ENCODE results near the gene SPATA21. TPM values are rescaled to one million over a fixed set of nuclear protein-coding genes. Genes with fewer than 3 reads are reported as not detected.

The SPATA21 gene
- total and polyA plus RNA-seq, 2 experiments from 2014 or later, result not detected

- H4K20me1 ChIP-seq (ENCODE audit: insufficient read depth), result peaks cover 24% of the 10 kb centered on the region
- H3K36me3 ChIP-seq (ENCODE audit: low read depth), result no peaks in the 10 kb centered on the region
- no peak overlapping the region for H2AFZ ChIP-seq
- H3K4me2 ChIP-seq (ENCODE audit: unreplicated experiment), result peak overlapping the region; percentile 90
- no peaks in the 10 kb centered on the region for H3K9me2 ChIP-seq (ENCODE audit: insufficient read depth)
- peak overlapping the region; percentile 84 for H3K27ac ChIP-seq
- peak overlapping the region; percentile 67 for H3K4me3 ChIP-seq
- peak overlapping the region; percentile 50 for H3K9ac ChIP-seq
- H3K4me1 ChIP-seq (ENCODE audit: insufficient read depth), result peaks cover 47% of the 10 kb centered on the region
- WGBS, 2 experiments (ENCODE audit: low coverage in 1 of 2, low lambda C conversion rate in 2 of 2, missing lambda C conversion rate in 2 of 2), result 47 to 50% methylated on average over 14 of the region's 14 CpGs
- H3K79me2 ChIP-seq (ENCODE audit: insufficient read depth), result peaks cover 99% of the 10 kb centered on the region
- no peak for TF ChIP-seq EZH2 (IDR thresholded peaks at IDR 0.05; ENCODE audit: insufficient read depth, poor library complexity, severe bottlenecking)
- TF ChIP-seq EZH2phosphoT487 (IDR thresholded peaks at IDR 0.05; ENCODE audit: insufficient read depth, low read depth), result no peak
- peaks cover 44% of the 10 kb centered on the region for H3F3A ChIP-seq (ENCODE audit: insufficient read depth)
- peak; percentile 61 for DNase-seq
- H3K27me3 ChIP-seq (replicated peaks; ENCODE audit: insufficient read depth), result no peaks in the 10 kb centered on the region
- H3K9me3 ChIP-seq (ENCODE audit: low read depth), result no peaks in the 10 kb centered on the region
- in situ Hi-C loops (cut with MboI), result no loop called here
Observed at GRCh38 chr1:16387201-16388188, 49.7 kb downstream of the SPATA21 start.

DNA sequence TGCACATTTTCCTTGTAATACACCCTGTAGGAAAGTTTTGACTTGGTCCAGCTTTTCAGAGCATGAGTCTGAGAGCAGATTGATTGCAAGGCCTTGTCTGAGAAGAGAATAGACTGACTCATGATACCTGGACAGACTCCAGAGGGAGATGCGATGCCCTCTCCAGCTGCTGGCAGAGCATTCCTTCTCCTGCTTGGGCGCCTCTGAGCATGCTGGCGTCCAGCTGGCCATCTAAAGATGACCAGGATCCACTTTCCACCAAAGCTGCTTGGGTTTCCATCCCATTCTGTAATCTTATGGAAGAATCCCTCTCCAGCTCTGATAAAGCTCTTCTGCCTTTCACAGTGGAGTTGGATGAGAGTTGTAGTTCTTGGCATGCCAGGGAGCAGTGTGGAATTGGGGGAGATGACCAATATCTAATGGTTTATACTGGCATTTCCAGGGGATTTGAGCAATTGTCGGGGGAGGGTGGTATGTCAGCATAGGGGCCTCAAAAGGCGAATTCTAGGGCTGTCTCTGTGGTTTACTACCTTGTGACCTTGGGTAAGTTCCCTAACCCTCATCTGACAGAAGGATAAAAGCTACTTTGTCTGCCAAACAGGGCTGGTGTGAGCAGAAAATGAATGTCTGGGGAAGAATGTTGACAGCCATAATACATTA, 50.6 kb downstream of the SPATA21 start:
- Histone ChIP-seq H3K4me2 (ENCODE audit: unreplicated experiment) (peak overlapping the region; percentile 90), H3K79me2 (ENCODE audit: insufficient read depth) (peaks cover 99% of the 10 kb centered on the region), H3K9me3 (ENCODE audit: low read depth) (no peaks in the 10 kb centered on the region), H3K27ac (peak overlapping the region; percentile 84), H3K4me1 (ENCODE audit: insufficient read depth) (peaks cover 44% of the 10 kb centered on the region), H3K9me2 (ENCODE audit: insufficient read depth) (no peaks in the 10 kb centered on the region), H3K9ac (peak overlapping the region; percentile 50), H3K36me3 (ENCODE audit: low read depth) (no peaks in the 10 kb centered on the region), H3F3A (ENCODE audit: insufficient read depth) (peaks cover 44% of the 10 kb centered on the region), H3K27me3 (replicated peaks; ENCODE audit: insufficient read depth) (no peaks in the 10 kb centered on the region), H4K20me1 (ENCODE audit: insufficient read depth) (peaks cover 24% of the 10 kb centered on the region), H3K4me3 (peak overlapping the region; percentile 67), H2AFZ (no peak overlapping the region)
- TF ChIP-seq EZH2phosphoT487 (IDR thresholded peaks at IDR 0.05; ENCODE audit: insufficient read depth, low read depth), result no peak
- TF ChIP-seq EZH2 (IDR thresholded peaks at IDR 0.05; ENCODE audit: insufficient read depth, poor library complexity, severe bottlenecking), result no peak
- 19 to 24% methylated on average over 5 of the region's 5 CpGs for WGBS, 2 experiments (ENCODE audit: low coverage in 1 of 2, low lambda C conversion rate in 2 of 2, missing lambda C conversion rate in 2 of 2)
- DNase-seq, result peak; percentile 94
- in situ Hi-C loops (cut with MboI), result no loop called here

DNA sequence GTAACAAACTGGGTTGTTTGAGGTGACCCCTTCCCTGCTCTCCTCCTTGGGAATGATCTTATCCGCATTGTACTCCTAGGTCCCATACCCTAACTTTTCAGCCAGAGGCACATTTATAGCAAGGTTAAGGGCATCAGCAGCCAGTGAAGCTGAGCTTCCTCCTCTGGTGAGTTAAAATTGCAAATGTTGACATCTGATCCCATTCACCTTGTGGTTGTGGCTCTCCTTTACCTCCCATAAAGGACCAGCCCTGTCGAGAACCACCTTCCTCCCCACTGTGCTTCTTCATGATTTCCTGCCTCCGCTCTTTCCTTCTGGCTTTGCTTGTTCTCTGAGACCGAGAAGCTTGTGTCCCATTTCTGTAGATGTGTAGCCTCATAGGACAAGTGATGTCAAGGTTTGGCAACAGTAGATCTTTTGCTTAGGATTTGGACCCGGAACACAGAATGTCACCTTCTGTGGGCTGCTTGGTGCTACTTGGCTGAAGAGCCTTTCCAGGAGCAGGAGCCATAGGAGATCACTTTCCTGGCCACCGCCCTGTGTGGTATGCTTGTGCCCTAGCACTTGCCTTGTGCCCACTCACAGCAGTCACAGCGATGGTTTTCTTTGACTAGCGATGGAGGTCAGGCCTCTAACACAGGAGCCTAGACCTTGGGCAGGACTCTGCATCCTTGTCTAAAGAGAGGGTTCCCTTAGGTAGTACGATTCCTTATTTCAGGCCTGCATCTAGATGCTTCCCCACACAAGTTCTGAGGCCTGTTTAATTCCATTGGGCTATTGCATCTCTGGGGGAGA, 51.4 kb downstream of the SPATA21 start:
- Histone ChIP-seq H3K36me3 (ENCODE audit: low read depth) (no peaks in the 10 kb centered on the region), H3K27ac (peak overlapping the region; percentile 84), H3K79me2 (ENCODE audit: insufficient read depth) (peaks cover 99% of the 10 kb centered on the region), H3K9ac (peak overlapping the region; percentile 47), H3K4me2 (ENCODE audit: unreplicated experiment) (peak overlapping the region; percentile 90), H3F3A (ENCODE audit: insufficient read depth) (peaks cover 44% of the 10 kb centered on the region), H3K9me3 (ENCODE audit: low read depth) (no peaks in the 10 kb centered on the region), H3K4me1 (ENCODE audit: insufficient read depth) (peaks cover 40% of the 10 kb centered on the region), H3K4me3 (no peak overlapping the region), H3K27me3 (replicated peaks; ENCODE audit: insufficient read depth) (no peaks in the 10 kb centered on the region), H2AFZ (no peak overlapping the region), H3K9me2 (ENCODE audit: insufficient read depth) (no peaks in the 10 kb centered on the region), H4K20me1 (ENCODE audit: insufficient read depth) (peaks cover 24% of the 10 kb centered on the region)
- no peak for DNase-seq
- in situ Hi-C loops (cut with MboI), result no loop called here
- TF ChIP-seq EZH2 (IDR thresholded peaks at IDR 0.05; ENCODE audit: insufficient read depth, poor library complexity, severe bottlenecking), result no peak
- no peak for TF ChIP-seq EZH2phosphoT487 (IDR thresholded peaks at IDR 0.05; ENCODE audit: insufficient read depth, low read depth)
- WGBS, 2 experiments (ENCODE audit: low coverage in 1 of 2, low lambda C conversion rate in 2 of 2, missing lambda C conversion rate in 2 of 2), result 71 to 74% methylated on average over 9 of the region's 9 CpGs

GRCh38 chr1:16383888-16384287, 53.3 kb downstream of the SPATA21 start:
- H3K27me3 ChIP-seq (replicated peaks; ENCODE audit: insufficient read depth), result no peaks in the 10 kb centered on the region
- H3K9me2 ChIP-seq (ENCODE audit: insufficient read depth), result no peaks in the 10 kb centered on the region
- H3K9ac ChIP-seq, result no peak overlapping the region
- H4K20me1 ChIP-seq (ENCODE audit: insufficient read depth), result peaks cover 16% of the 10 kb centered on the region
- no peaks in the 10 kb centered on the region for H3K36me3 ChIP-seq (ENCODE audit: low read depth)
- H3K4me1 ChIP-seq (ENCODE audit: insufficient read depth), result peaks cover 40% of the 10 kb centered on the region
- TF ChIP-seq EZH2 (IDR thresholded peaks at IDR 0.05; ENCODE audit: insufficient read depth, poor library complexity, severe bottlenecking), result no peak
- TF ChIP-seq EZH2phosphoT487 (IDR thresholded peaks at IDR 0.05; ENCODE audit: insufficient read depth, low read depth), result no peak
- H3F3A ChIP-seq (ENCODE audit: insufficient read depth), result peaks cover 44% of the 10 kb centered on the region
- DNase-seq, result no peak
- WGBS, 2 experiments (ENCODE audit: low coverage in 1 of 2, low lambda C conversion rate in 2 of 2, missing lambda C conversion rate in 2 of 2), result 93 to 97% methylated on average over 5 of the region's 5 CpGs
- no peaks in the 10 kb centered on the region for H3K9me3 ChIP-seq (ENCODE audit: low read depth)
- no peak overlapping the region for H3K4me3 ChIP-seq
- 0 out of 2 replicates have a peak overlapping the region, but pooled peaks have one; percentile 16 for H3K27ac ChIP-seq
- peaks cover 100% of the 10 kb centered on the region for H3K79me2 ChIP-seq (ENCODE audit: insufficient read depth)
- H3K4me2 ChIP-seq (ENCODE audit: unreplicated experiment), result no peak overlapping the region
- in situ Hi-C loops (cut with MboI), result no loop called here
- H2AFZ ChIP-seq, result no peak overlapping the region
